ENCODE measurements around the gene ATRN. TPM values are rescaled to one million over a fixed set of nuclear protein-coding genes. Genes with fewer than 3 reads are reported as not detected.
"Not testable (repeated sequence)": the region's sequence is repeated elsewhere in the genome, so short reads cannot be mapped to it uniquely, and the experiment has no call there.

Gene ATRN
- total and polyA plus RNA-seq, 2 experiments from 2014 or later, result 14.7 to 71.1 TPM

DNA sequence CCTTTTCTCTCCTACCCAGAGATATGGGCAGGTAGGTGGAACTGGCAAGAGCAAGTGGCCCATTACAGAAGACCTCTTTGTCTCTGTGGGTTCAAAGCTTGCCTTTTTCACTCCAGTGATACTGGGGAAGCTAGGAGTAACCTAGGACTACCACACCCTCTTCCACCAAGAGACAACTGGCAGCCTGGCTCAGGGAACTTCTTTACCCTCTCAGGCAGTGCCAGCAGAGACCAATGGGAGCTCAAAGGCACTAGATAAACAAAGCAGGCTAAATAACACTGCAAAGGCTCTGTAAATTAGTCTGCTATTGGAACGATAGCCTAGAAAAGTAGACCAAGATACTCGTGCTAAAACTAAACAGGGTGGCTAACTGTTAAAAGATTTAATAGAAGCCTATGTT is 32.1 kb downstream of the ATRN start:
- H3K27me3 ChIP-seq, result no peaks in the 10 kb centered on the region
- no peaks in the 10 kb centered on the region for H3K9me2 ChIP-seq (replicated peaks; ENCODE audit: insufficient read depth)
- DNase-seq (ENCODE audit: low spot score), result no peak
- peaks cover 42% of the 10 kb centered on the region for H3K79me2 ChIP-seq
- no peak overlapping the region for H3K27ac ChIP-seq
- H4K20me1 ChIP-seq (ENCODE audit: insufficient read depth, poor library complexity, severe bottlenecking), result no peaks in the 10 kb centered on the region
- H3K4me3 ChIP-seq, result no peak overlapping the region
- TF ChIP-seq EZH2 (IDR thresholded peaks at IDR 0.05; ENCODE audit: borderline replicate concordance), result no peak
- TF ChIP-seq EZH2phosphoT487 (IDR thresholded peaks at IDR 0.05; ENCODE audit: low read depth, severe bottlenecking, unreplicated experiment), result no peak
- TF ChIP-seq, protein P1, sequence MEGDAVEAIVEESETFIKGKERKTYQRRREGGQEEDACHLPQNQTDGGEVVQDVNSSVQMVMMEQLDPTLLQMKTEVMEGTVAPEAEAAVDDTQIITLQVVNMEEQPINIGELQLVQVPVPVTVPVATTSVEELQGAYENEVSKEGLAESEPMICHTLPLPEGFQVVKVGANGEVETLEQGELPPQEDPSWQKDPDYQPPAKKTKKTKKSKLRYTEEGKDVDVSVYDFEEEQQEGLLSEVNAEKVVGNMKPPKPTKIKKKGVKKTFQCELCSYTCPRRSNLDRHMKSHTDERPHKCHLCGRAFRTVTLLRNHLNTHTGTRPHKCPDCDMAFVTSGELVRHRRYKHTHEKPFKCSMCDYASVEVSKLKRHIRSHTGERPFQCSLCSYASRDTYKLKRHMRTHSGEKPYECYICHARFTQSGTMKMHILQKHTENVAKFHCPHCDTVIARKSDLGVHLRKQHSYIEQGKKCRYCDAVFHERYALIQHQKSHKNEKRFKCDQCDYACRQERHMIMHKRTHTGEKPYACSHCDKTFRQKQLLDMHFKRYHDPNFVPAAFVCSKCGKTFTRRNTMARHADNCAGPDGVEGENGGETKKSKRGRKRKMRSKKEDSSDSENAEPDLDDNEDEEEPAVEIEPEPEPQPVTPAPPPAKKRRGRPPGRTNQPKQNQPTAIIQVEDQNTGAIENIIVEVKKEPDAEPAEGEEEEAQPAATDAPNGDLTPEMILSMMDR (IDR thresholded peaks at IDR 0.05; ENCODE audit: poor library complexity), result no peak
- H3K4me1 ChIP-seq (ENCODE audit: insufficient read depth), result no peaks in the 10 kb centered on the region
- no peak overlapping the region for H2AFZ ChIP-seq
- no peak overlapping the region for H3K4me2 ChIP-seq
- H3K9me3 ChIP-seq (ENCODE audit: low read depth), result no peaks in the 10 kb centered on the region
- no peaks in the 10 kb centered on the region for H3K36me3 ChIP-seq (replicated peaks; ENCODE audit: insufficient read depth, low read depth)
- WGBS (ENCODE audit: low lambda C conversion rate, missing lambda C conversion rate), result 89% methylated on average over 2 of the region's 2 CpGs

DNA sequence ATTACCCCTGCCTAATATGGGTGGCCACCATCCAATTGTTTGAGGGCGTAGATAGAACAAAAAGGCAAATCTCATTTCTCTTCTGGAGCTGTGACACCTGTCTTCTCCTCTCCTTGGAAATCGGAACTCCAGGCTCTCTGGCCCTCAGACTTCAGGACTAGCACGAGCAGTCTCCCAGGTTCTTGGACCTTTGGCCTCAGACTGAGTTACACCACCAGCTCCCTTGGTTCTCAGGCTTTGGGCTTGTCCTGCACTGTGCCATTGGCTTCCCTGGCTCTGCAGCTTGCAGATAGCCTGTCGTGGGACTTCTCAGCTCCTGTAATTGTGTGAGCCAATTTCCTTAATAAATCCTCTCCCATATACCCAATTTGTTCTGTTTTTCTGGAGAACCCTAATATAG is 34.3 kb downstream of the ATRN start:
- Histone ChIP-seq H3K4me2 (no peak overlapping the region), H3K9me2 (replicated peaks; ENCODE audit: insufficient read depth) (no peaks in the 10 kb centered on the region), H3K4me3 (no peak overlapping the region), H4K20me1 (ENCODE audit: insufficient read depth, poor library complexity, severe bottlenecking) (no peaks in the 10 kb centered on the region), H3K79me2 (peaks cover 45% of the 10 kb centered on the region), H2AFZ (no peak overlapping the region), H3K9me3 (ENCODE audit: low read depth) (no peaks in the 10 kb centered on the region), H3K4me1 (ENCODE audit: insufficient read depth) (peaks cover 1% of the 10 kb centered on the region), H3K27me3 (no peaks in the 10 kb centered on the region), H3K27ac (no peak overlapping the region), H3K36me3 (replicated peaks; ENCODE audit: insufficient read depth, low read depth) (no peaks in the 10 kb centered on the region)
- TF ChIP-seq EZH2phosphoT487 (IDR thresholded peaks at IDR 0.05; ENCODE audit: low read depth, severe bottlenecking, unreplicated experiment) (no peak), EZH2 (IDR thresholded peaks at IDR 0.05; ENCODE audit: borderline replicate concordance) (no peak)
- TF ChIP-seq, protein P1 (IDR thresholded peaks at IDR 0.05; ENCODE audit: poor library complexity), result no peak
- 93% methylated on average over 4 of the region's 4 CpGs for WGBS (ENCODE audit: low lambda C conversion rate, missing lambda C conversion rate)
- DNase-seq (ENCODE audit: low spot score), result no peak

DNA sequence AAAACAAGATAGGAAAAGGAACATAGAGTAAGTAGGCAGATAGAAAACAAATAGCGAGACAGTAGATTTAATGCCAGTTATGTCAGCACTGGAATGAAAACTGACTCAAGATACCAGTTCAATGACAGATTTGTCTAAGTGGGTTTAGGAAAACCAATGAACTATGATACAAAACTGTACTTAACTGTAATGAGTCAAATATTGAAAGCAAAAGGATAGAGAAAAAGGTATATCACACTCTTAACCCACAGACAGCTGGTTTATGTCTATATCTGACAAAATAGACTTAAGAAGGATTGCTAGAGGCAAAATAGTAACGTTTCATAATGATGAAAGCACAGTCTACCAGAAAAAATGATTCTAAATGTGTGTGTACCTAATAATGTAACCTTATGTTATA is 38.2 kb downstream of the ATRN start:
- Histone ChIP-seq H3K9me2 (replicated peaks; ENCODE audit: insufficient read depth) (no peaks in the 10 kb centered on the region), H3K4me2 (no peak overlapping the region), H3K36me3 (replicated peaks; ENCODE audit: insufficient read depth, low read depth) (no peaks in the 10 kb centered on the region), H3K27ac (no peak overlapping the region), H3K4me3 (no peak overlapping the region), H3K79me2 (peaks cover 40% of the 10 kb centered on the region), H2AFZ (no peak overlapping the region), H4K20me1 (ENCODE audit: insufficient read depth, poor library complexity, severe bottlenecking) (peaks cover 8% of the 10 kb centered on the region), H3K9me3 (ENCODE audit: low read depth) (no peaks in the 10 kb centered on the region), H3K4me1 (ENCODE audit: insufficient read depth) (peaks cover 13% of the 10 kb centered on the region), H3K27me3 (no peaks in the 10 kb centered on the region)
- TF ChIP-seq EZH2phosphoT487 (IDR thresholded peaks at IDR 0.05; ENCODE audit: low read depth, severe bottlenecking, unreplicated experiment) (no peak), EZH2 (IDR thresholded peaks at IDR 0.05; ENCODE audit: borderline replicate concordance) (no peak)
- TF ChIP-seq, protein P1 (IDR thresholded peaks at IDR 0.05; ENCODE audit: poor library complexity), result no peak
- 78% methylated on average over 2 of the region's 2 CpGs for WGBS (ENCODE audit: low lambda C conversion rate, missing lambda C conversion rate)
- no peak for DNase-seq (ENCODE audit: low spot score)

DNA sequence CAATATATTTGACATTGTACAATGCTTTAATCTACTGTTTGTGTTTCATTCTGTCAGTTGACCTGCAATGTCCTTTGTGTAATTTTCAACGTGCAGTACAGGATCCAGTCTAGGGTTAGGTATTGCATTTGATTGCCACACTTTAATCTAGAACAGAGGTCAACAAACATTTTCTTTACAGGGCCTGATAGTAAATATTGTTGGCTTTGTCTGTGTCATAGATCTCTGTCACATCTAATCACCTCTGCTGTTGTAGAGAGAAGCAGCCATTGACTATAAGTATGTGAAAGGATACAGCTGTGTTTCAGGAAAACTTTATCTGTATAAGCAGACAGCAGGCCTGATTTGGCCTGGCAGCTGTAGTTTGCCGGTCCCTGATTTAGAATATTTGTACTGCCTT is 39.3 kb downstream of the ATRN start:
- H3K4me3 ChIP-seq, result no peak overlapping the region
- no peak for DNase-seq (ENCODE audit: low spot score)
- peaks cover 8% of the 10 kb centered on the region for H4K20me1 ChIP-seq (ENCODE audit: insufficient read depth, poor library complexity, severe bottlenecking)
- H3K27ac ChIP-seq, result peak overlapping the region; percentile 38
- H3K27me3 ChIP-seq, result no peaks in the 10 kb centered on the region
- no peak overlapping the region for H2AFZ ChIP-seq
- H3K9me2 ChIP-seq (replicated peaks; ENCODE audit: insufficient read depth), result no peaks in the 10 kb centered on the region
- H3K4me2 ChIP-seq, result peak overlapping the region; percentile 19
- no peaks in the 10 kb centered on the region for H3K36me3 ChIP-seq (replicated peaks; ENCODE audit: insufficient read depth, low read depth)
- TF ChIP-seq, protein P1 (IDR thresholded peaks at IDR 0.05; ENCODE audit: poor library complexity), result no peak
- TF ChIP-seq EZH2phosphoT487 (IDR thresholded peaks at IDR 0.05; ENCODE audit: low read depth, severe bottlenecking, unreplicated experiment), result no peak
- no peak for TF ChIP-seq EZH2 (IDR thresholded peaks at IDR 0.05; ENCODE audit: borderline replicate concordance)
- H3K4me1 ChIP-seq (ENCODE audit: insufficient read depth), result peaks cover 14% of the 10 kb centered on the region
- 49% methylated on average over 2 of the region's 2 CpGs for WGBS (ENCODE audit: low lambda C conversion rate, missing lambda C conversion rate)
- peaks cover 45% of the 10 kb centered on the region for H3K79me2 ChIP-seq
- H3K9me3 ChIP-seq (ENCODE audit: low read depth), result no peaks in the 10 kb centered on the region

DNA sequence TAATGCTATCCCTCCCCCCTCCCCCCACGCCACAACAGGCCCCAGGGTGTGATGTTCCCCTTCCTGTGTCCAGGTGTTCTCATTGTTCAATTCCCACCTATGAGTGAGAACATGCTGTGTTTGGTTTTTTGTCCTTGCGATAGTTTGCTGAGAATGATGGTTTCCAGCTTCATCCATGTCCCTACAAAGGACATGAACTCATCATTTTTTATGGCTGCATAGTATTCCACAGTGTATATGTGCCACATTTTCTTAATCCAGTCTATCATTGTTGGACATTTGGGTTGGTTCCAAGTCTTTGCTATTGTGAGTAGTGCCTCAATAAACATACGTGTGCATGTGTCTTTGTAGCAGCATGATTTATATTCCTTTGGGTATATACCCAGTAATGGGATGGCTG is 41.4 kb downstream of the ATRN start:
- not testable (repeated sequence) for H3K27me3 ChIP-seq; H3K36me3 ChIP-seq (replicated peaks; ENCODE audit: insufficient read depth, low read depth); H3K27ac ChIP-seq; H3K4me2 ChIP-seq; H3K9me3 ChIP-seq (ENCODE audit: low read depth); H3K4me3 ChIP-seq; H3K9me2 ChIP-seq (replicated peaks; ENCODE audit: insufficient read depth); H4K20me1 ChIP-seq (ENCODE audit: insufficient read depth, poor library complexity, severe bottlenecking); DNase-seq (ENCODE audit: low spot score); H2AFZ ChIP-seq
- H3K4me1 ChIP-seq (ENCODE audit: insufficient read depth), result peaks cover 18% of the 10 kb centered on the region
- WGBS (ENCODE audit: low lambda C conversion rate, missing lambda C conversion rate), result 65% methylated on average over 3 of the region's 3 CpGs
- peaks cover 45% of the 10 kb centered on the region for H3K79me2 ChIP-seq

Data from hepatocyte (in vitro differentiated cells).